Esophagus squamous epithelium (tissue), 4 donors: ENCODE results near the gene GALR1.

ENCODE experiments used
- CTCF ChIP-seq, 6 experiments: fragments of 450-650 bp in 4 of 6; fragments of 200-600 bp in 2 of 6; sonication (generic) in 2 of 6; IDR thresholded peaks; one replicate each; pipeline ENCODE4 v1.5.1; 2016 to 2019; ENCODE audit warnings: antibody characterized with exemption in 6 of 6, mild to moderate bottlenecking in 4 of 6, moderate library complexity in 4 of 6
- POLR2A ChIP-seq, 4 donors: fragments of 450-650 bp; IDR thresholded peaks; one replicate each; pipeline ENCODE4 v1.6.1; 2017; ENCODE audit warnings: antibody characterized with exemption in 4 of 4, mild to moderate bottlenecking in 4 of 4, moderate library complexity in 3 of 4

GRCh38 chr18:77271576-77272481 is 22.2 kb downstream of the GALR1 start:
- no peak for TF ChIP-seq CTCF (IDR thresholded peaks at IDR 0.05)
- TF ChIP-seq POLR2A (IDR thresholded peaks at IDR 0.05), result no peak
